HG03460 (cell line): ENCODE results near the gene ASAP3.

Experiments used
- ATAC-seq: cut with Tn5 transposase; IDR thresholded peaks from one replicate; pipeline ENCODE4 v1.9.1; 2021; ENCODE audit not compliant: unreplicated experiment

The ASAP3 gene

GRCh38 chr1:23450894-23451293 is 33.1 kb downstream of the ASAP3 start:
- ATAC-seq = no peak

- ATAC-seq = no peak
These were observed 34.0 kb downstream of the ASAP3 start for GRCh38 chr1:23449958-23450357.

GRCh38 chr1:23449306-23449705 is 34.7 kb downstream of the ASAP3 start:
- no peak for ATAC-seq

- ATAC-seq = no peak
These were observed 35.1 kb downstream of the ASAP3 start for GRCh38 chr1:23448846-23449245.

- no peak for ATAC-seq
These were observed 37.2 kb downstream of the ASAP3 start for GRCh38 chr1:23446661-23447310.

GRCh38 chr1:23444596-23445390 is 39.2 kb downstream of the ASAP3 start:
- ATAC-seq = no peak

GRCh38 chr1:23444104-23444533 is 39.9 kb downstream of the ASAP3 start:
- no peak for ATAC-seq

GRCh38 chr1:23442751-23443150 is 41.2 kb downstream of the ASAP3 start:
- ATAC-seq = no peak

GRCh38 chr1:23441446-23442148 is 42.4 kb downstream of the ASAP3 start:
- no peak for ATAC-seq

GRCh38 chr1:23438545-23438944 is 45.4 kb downstream of the ASAP3 start:
- ATAC-seq = no peak

- ATAC-seq = no peak
These were observed 46.7 kb downstream of the ASAP3 start for GRCh38 chr1:23437355-23437664.

GRCh38 chr1:23436520-23437354 is 47.2 kb downstream of the ASAP3 start:
- no peak for ATAC-seq

- no peak for ATAC-seq
These were observed 49.7 kb downstream of the ASAP3 start for GRCh38 chr1:23434260-23434775.

GRCh38 chr1:23433122-23433521 is 50.9 kb downstream of the ASAP3 start:
- no peak for ATAC-seq

GRCh38 chr1:23431431-23431830 is 52.5 kb downstream of the ASAP3 start:
- ATAC-seq = no peak

- no peak for ATAC-seq
These were observed 53.2 kb downstream of the ASAP3 start for GRCh38 chr1:23430803-23431202.

GRCh38 chr1:23428136-23428905 is 55.7 kb downstream of the ASAP3 start:
- ATAC-seq = no peak

GRCh38 chr1:23427550-23427949 is 56.4 kb downstream of the ASAP3 start:
- ATAC-seq = no peak

- ATAC-seq = no peak
These were observed 57.2 kb downstream of the ASAP3 start for GRCh38 chr1:23426828-23427227.

- ATAC-seq = no peak
These were observed 58.8 kb downstream of the ASAP3 start for GRCh38 chr1:23425193-23425494.
